ENCODE results near the gene RPAP3.

RPAP3 gene

DNA sequence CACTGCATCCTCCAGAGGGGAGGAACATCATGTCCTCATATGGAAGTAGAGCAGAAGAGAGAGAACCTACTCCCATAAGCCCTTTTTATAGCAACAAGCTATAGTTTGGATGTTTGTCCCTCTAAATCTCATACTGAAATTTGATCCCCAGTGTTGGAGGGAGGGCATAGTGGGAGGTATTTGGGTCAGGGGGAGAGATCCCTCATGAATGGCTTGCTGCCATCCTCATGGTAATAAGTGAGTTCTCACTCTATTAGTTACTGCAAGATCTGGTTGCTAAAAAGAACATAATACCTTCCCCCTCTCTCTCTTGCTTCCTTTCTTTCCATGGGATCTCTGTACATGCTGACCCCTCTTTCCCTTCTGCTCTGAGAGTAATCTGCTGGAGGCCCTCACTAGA, 93.9 kb downstream of the RPAP3 start:
- TF ChIP-seq, protein P1, sequence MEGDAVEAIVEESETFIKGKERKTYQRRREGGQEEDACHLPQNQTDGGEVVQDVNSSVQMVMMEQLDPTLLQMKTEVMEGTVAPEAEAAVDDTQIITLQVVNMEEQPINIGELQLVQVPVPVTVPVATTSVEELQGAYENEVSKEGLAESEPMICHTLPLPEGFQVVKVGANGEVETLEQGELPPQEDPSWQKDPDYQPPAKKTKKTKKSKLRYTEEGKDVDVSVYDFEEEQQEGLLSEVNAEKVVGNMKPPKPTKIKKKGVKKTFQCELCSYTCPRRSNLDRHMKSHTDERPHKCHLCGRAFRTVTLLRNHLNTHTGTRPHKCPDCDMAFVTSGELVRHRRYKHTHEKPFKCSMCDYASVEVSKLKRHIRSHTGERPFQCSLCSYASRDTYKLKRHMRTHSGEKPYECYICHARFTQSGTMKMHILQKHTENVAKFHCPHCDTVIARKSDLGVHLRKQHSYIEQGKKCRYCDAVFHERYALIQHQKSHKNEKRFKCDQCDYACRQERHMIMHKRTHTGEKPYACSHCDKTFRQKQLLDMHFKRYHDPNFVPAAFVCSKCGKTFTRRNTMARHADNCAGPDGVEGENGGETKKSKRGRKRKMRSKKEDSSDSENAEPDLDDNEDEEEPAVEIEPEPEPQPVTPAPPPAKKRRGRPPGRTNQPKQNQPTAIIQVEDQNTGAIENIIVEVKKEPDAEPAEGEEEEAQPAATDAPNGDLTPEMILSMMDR (conservative IDR thresholded peaks at IDR 0.05; ENCODE audit: low read depth, low read length), result no peak
- no peak overlapping the region for H3K4me3 ChIP-seq (ENCODE audit: low read length)
- DNase-seq (ENCODE audit: low read depth), result no peak
